GM12878 (cell line): ENCODE results near the gene EHF. TPM values are rescaled to one million over a fixed set of nuclear protein-coding genes. Genes with fewer than 3 reads are reported as not detected.

Source experiments
- ATAC-seq: fragments of 200-7000 bp; cut with Tn5 transposase; 3 replicates; pipeline ENCODE4 v1.9.1; 2020; ENCODE audit warnings: mild to moderate bottlenecking, moderate library complexity
- BruUV-seq: library from RNA; stranded (reverse); fragments of 400-500 nt; replicated peaks from 2 replicates; lab custom pipeline; 2021; lab: Mats Ljungman, UMichigan
- CTCF ChIA-PET: fragments of 300-600 bp; sonication (Branson Sonifier 250); formaldehyde crosslinking; extraction: SDS; loops from one replicate; lab custom pipeline; 2021; ENCODE audit warnings: inconsistent platforms; lab: Yijun Ruan, JAX
- POLR2A ChIA-PET: fragments of 350-600 bp; formaldehyde crosslinking; extraction: SDS; loops from one replicate; lab custom pipeline; 2021; ENCODE audit warnings: inconsistent platforms; lab: Charles Lee
- RAD21 ChIA-PET: fragments of 300-600 bp; sonication (Branson Sonifier 250); formaldehyde crosslinking; loops from one replicate; lab custom pipeline; 2023; ENCODE audit warnings: antibody characterized with exemption; ENCODE audit not compliant: unreplicated experiment; lab: Charles Lee
- SMC1A ChIA-PET: fragments of 300-600 bp; sonication (Branson Sonifier 250); formaldehyde crosslinking; loops from one replicate; lab custom pipeline; 2023; ENCODE audit not compliant: unreplicated experiment, uncharacterized antibody; lab: Charles Lee
- DNase-seq: peaks from one replicate; pipeline ENCODE4 v3.0.0-alpha.2; 2011; ENCODE audit warnings: low read depth, low spot score
- FAIRE-seq: peaks from 3 replicates; lab custom pipeline; 2011; peaks lifted over from hg19 to GRCh38; lab: Jason Lieb, UNC
- H2AFZ ChIP-seq: 2 replicates; pipeline ENCODE4 v1.6.0; 2011; ENCODE audit warnings: low read depth, low read length, control low read depth; ENCODE audit not compliant: control insufficient read depth
- H3K27ac ChIP-seq: 2 replicates; pipeline ENCODE4 v1.5.1; 2011; ENCODE audit warnings: control low read depth; ENCODE audit not compliant: control insufficient read depth, insufficient read depth
- H3K27me3 ChIP-seq, 2 experiments: replicated peaks in 1 of 2; 2 replicates each; pipeline versions ENCODE4 v1.6.0 to v1.6.1; 2011; ENCODE audit warnings: low read length in 1 of 2; ENCODE audit not compliant: control insufficient read depth in 2 of 2, insufficient read depth in 2 of 2
- H3K36me3 ChIP-seq, 2 experiments: 2 replicates each; pipeline ENCODE4 v1.5.1; 2011; ENCODE audit warnings: low read length in 1 of 2; ENCODE audit not compliant: control insufficient read depth in 2 of 2, insufficient read depth in 2 of 2
- H3K4me1 ChIP-seq: 2 replicates; pipeline ENCODE4 v1.6.1; 2011; ENCODE audit warnings: mild to moderate bottlenecking, low read length, moderate library complexity, mixed read lengths; ENCODE audit not compliant: control insufficient read depth, insufficient read depth
- H3K4me2 ChIP-seq: 2 replicates; pipeline ENCODE4 v1.6.0; 2011; ENCODE audit warnings: control low read depth; ENCODE audit not compliant: control insufficient read depth, insufficient read depth
- H3K4me3 ChIP-seq: fragments of 200-600 bp; sonication (generic); 2 replicates; pipeline ENCODE4 v1.5.1; 2016
- H3K79me2 ChIP-seq: 2 replicates; pipeline ENCODE4 v1.6.0; 2011; ENCODE audit warnings: low read length; ENCODE audit not compliant: control insufficient read depth, insufficient read depth
- H3K9ac ChIP-seq: 2 replicates; pipeline ENCODE4 v1.8.0; 2011; ENCODE audit warnings: low read length, control low read depth, mixed read lengths; ENCODE audit not compliant: control insufficient read depth, insufficient read depth
- H3K9me3 ChIP-seq: replicated peaks from 3 replicates; pipeline ENCODE4 v1.5.1; 2011; ENCODE audit warnings: mild to moderate bottlenecking, low read length; ENCODE audit not compliant: control insufficient read depth, insufficient read depth
- H4K20me1 ChIP-seq: 2 replicates; pipeline ENCODE4 v1.6.0; 2011; ENCODE audit not compliant: control insufficient read depth, insufficient read depth
- ASH2L ChIP-seq: fragments of 300-600, 200-600 bp; sonication (generic); IDR thresholded peaks from 2 replicates; pipeline ENCODE4 v1.6.1; 2017; ENCODE audit warnings: low read depth, mild to moderate bottlenecking, borderline replicate concordance
- ATF2 ChIP-seq: IDR thresholded peaks from 2 replicates; pipeline ENCODE4 v1.6.1; 2012; ENCODE audit warnings: low read length, inconsistent platforms
- CBX3 ChIP-seq: fragments of 200-600 bp; sonication (generic); IDR thresholded peaks from 2 replicates; pipeline ENCODE4 v1.6.1; 2016; ENCODE audit warnings: low read depth, borderline replicate concordance
- CREM ChIP-seq: IDR thresholded peaks from 2 replicates; pipeline ENCODE4 v1.6.1; 2014; ENCODE audit warnings: antibody characterized with exemption, low read depth
- IRF4 ChIP-seq: IDR thresholded peaks from 2 replicates; pipeline ENCODE4 v1.6.1; 2011; ENCODE audit warnings: low read depth, low read length
- NFIC ChIP-seq: IDR thresholded peaks from 2 replicates; pipeline ENCODE4 v1.6.1; 2012; ENCODE audit warnings: low read depth, mild to moderate bottlenecking, inconsistent platforms, low read length, moderate library complexity
- POU2F2 ChIP-seq: IDR thresholded peaks from 3 replicates; pipeline ENCODE4 v1.6.1; 2011; ENCODE audit warnings: low read depth, mild to moderate bottlenecking, low read length, borderline replicate concordance
- RB1 ChIP-seq: fragments of 450-650 bp; formaldehyde crosslinking; IDR thresholded peaks from 2 replicates; pipeline ENCODE4 v1.6.1; 2017; ENCODE audit warnings: mild to moderate bottlenecking, borderline replicate concordance
- SIN3A ChIP-seq: IDR thresholded peaks from 2 replicates; pipeline ENCODE4 v1.6.1; 2012; ENCODE audit warnings: low read depth, low read length, improper control_type of control experiment
- SMARCA5 ChIP-seq: fragments of 450-650 bp; IDR thresholded peaks from 2 replicates; pipeline ENCODE4 v1.6.1; 2017; ENCODE audit warnings: mild to moderate bottlenecking
- ZNF274 ChIP-seq: IDR thresholded peaks from one replicate; pipeline ENCODE4 v1.8.0; 2011; ENCODE audit not compliant: insufficient read length, insufficient read depth
- WGBS: methylation state at CpG from one replicate; pipeline ENCODE4 v1.1.6; 2016; ENCODE audit warnings: low lambda C conversion rate; ENCODE audit not compliant: insufficient replicate concordance, insufficient coverage; ENCODE audit errors: missing lambda C conversion rate; 5-methylcytosine and 5-hydroxymethylcytosine counted together
- in situ Hi-C: fragments of 300-500 bp; cut with MboI; formaldehyde crosslinking; loops from 9 replicates; pipeline ENCODE4 v1.14.3; 2018; ENCODE audit warnings: mixed read lengths
- intact Hi-C: fragments of 100-400 bp; cut with micrococcal nuclease; formaldehyde crosslinking; loops from one replicate; pipeline ENCODE4 v1.14.2; 2022; ENCODE audit not compliant: unreplicated experiment
- polyA plus RNA-seq, 11 experiments: library from polyadenylated mRNA; depleted of rRNA in 4 of 11; unstranded in 6 of 11; stranded (reverse) in 5 of 11; fragments of >200 nt; fragmentation: Nextera tagmentation in 4 of 11; fragmentation: Illumina TruSeq in 1 of 11; extraction: Ambion mirVana in 4 of 11; extraction: Trizol in 1 of 11; gene quantifications; 1 replicate in 1 of 11; 2 replicates in 10 of 11; pipeline versions ENCODE4 v1.2.1 to v1.2.3, GENCODE V29; 2011 to 2016; ENCODE audit warnings: inconsistent platforms in 2 of 11, missing spikeins in 2 of 11, low read depth in 1 of 11
- total RNA-seq, 4 experiments: library from RNA; depleted of rRNA in 3 of 4; stranded (reverse); fragments of >200 nt in 3 of 4; fragmentation: Illumina TruSeq in 1 of 4; extraction: Trizol in 1 of 4; gene quantifications; 2 replicates each; pipeline versions ENCODE4 v1.2.1 to v1.2.3, GENCODE V29; 2013 to 2021
- TF ChIP-seq, protein P1 (sequence below): IDR thresholded peaks from 2 replicates; pipeline ENCODE4 v1.6.1; 2012; ENCODE audit warnings: low read depth, low read length, improper control_type of control experiment

The EHF gene
- total and polyA plus RNA-seq, 10 of the 15 experiments (the other 5 are each of a cell fraction or from before 2014, with no cell fraction given) = 0.04 to 0.33 (median 0.06) TPM; not detected in 6

- Histone ChIP-seq H3K36me3 (no peaks in the 10 kb centered on the region), H4K20me1 (no peaks in the 10 kb centered on the region), H3K4me3 (no peak overlapping the region), H3K27me3 (peaks cover 0 to 3% of the 10 kb centered on the region in 2 experiments; a peak in 1 of 4 replicates), H3K4me2 (no peak overlapping the region), H2AFZ (no peak overlapping the region), H3K9me3 (no peaks in the 10 kb centered on the region), H3K27ac (no peak overlapping the region), H3K79me2 (no peaks in the 10 kb centered on the region), H3K9ac (no peak overlapping the region), H3K4me1 (peaks cover 10% of the 10 kb centered on the region)
- in situ Hi-C loops (no loop called here), intact Hi-C loops (no loop called here)
- no peak for TF ChIP-seq SMARCA5
- no peak for TF ChIP-seq ASH2L
- TF ChIP-seq NFIC = no peak
- no peak for TF ChIP-seq POU2F2
- no peak for TF ChIP-seq ATF2
- no peak for TF ChIP-seq RB1
- TF ChIP-seq, protein P1, sequence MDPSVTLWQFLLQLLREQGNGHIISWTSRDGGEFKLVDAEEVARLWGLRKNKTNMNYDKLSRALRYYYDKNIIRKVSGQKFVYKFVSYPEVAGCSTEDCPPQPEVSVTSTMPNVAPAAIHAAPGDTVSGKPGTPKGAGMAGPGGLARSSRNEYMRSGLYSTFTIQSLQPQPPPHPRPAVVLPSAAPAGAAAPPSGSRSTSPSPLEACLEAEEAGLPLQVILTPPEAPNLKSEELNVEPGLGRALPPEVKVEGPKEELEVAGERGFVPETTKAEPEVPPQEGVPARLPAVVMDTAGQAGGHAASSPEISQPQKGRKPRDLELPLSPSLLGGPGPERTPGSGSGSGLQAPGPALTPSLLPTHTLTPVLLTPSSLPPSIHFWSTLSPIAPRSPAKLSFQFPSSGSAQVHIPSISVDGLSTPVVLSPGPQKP = no peak
- TF ChIP-seq SIN3A = no peak
- no peak for TF ChIP-seq CBX3
- no peak for TF ChIP-seq ZNF274
- no peak for TF ChIP-seq CREM
- no peak for TF ChIP-seq IRF4
- ChIA-PET RAD21 (no interaction called here), POLR2A (interaction anchor here (0.6 kb wide), 1 partner anchor 284 kb away, joined by 5 read pairs; no protein-coding TSS in a partner anchor), CTCF (no interaction called here), SMC1A (interaction anchor here (0.5 kb wide), 1 partner anchor 16 kb away, joined by 4 read pairs; no protein-coding TSS in a partner anchor)
- ATAC-seq = no peak
- no peak for FAIRE-seq
- DNase-seq = no peak
- no TSS peak for BruUV-seq
- 88% methylated on average over 6 of the region's 6 CpGs for WGBS
Measured at GRCh38 chr11:34631297-34631696, 10.4 kb downstream of the EHF start.
